Skeletal muscle satellite cell (primary cell): Measurements from ENCODE around the gene SMAD3. TPM values are rescaled to one million over a fixed set of nuclear protein-coding genes. Genes with fewer than 3 reads are reported as not detected.
"Not testable (repeated sequence)": the region's sequence is repeated elsewhere in the genome, so short reads cannot be mapped to it uniquely, and the experiment has no call there.

Experiments used
- H3K27me3 ChIP-seq: 2 replicates; pipeline ENCODE4 v1.7.0; 2013; ENCODE audit warnings: low read length; ENCODE audit not compliant: control insufficient read depth, insufficient read depth
- H3K36me3 ChIP-seq: 2 replicates; pipeline ENCODE4 v1.7.0; 2013; ENCODE audit warnings: mild to moderate bottlenecking, control low read depth, low read length; ENCODE audit not compliant: insufficient read depth
- H3K4me1 ChIP-seq: 2 replicates; pipeline ENCODE4 v1.7.0; 2013; ENCODE audit warnings: low read length; ENCODE audit not compliant: control insufficient read depth, insufficient read depth
- H3K4me2 ChIP-seq: 2 replicates; pipeline ENCODE4 v1.7.0; 2013; ENCODE audit warnings: mild to moderate bottlenecking, low read length
- H3K4me3 ChIP-seq: 2 replicates; pipeline ENCODE4 v1.7.0; 2013; ENCODE audit warnings: low read length
- H3K9ac ChIP-seq: 2 replicates; pipeline ENCODE4 v1.7.0; 2013; ENCODE audit warnings: mild to moderate bottlenecking, low read depth, low read length, moderate library complexity
- H3K9me3 ChIP-seq: replicated peaks from 2 replicates; pipeline ENCODE4 v1.7.0; 2013; ENCODE audit warnings: mild to moderate bottlenecking, control low read depth, low read length
- total RNA-seq: library from RNA; depleted of rRNA; stranded (reverse); fragments of >200 nt; gene quantifications from 2 replicates; pipeline ENCODE4 v1.2.3, GENCODE V29; 2012; rRNA removed

The SMAD3 gene
- 18.3 and 32.1 TPM in 2 replicates for total RNA-seq

GRCh38 chr15:67065531-67066005 is at the start of gene SMAD3:
SMAD3 (plus strand) TSS chr15:67065602; CDS start chr15:67066155, 553 bp downstream.
- Histone ChIP-seq H3K9me3 (no peaks in the 10 kb centered on the region), H3K36me3 (peaks cover 13% of the 10 kb centered on the region), H3K27me3 (no peaks in the 10 kb centered on the region), H3K4me1 (peaks cover 31% of the 10 kb centered on the region), H3K4me2 (peak within 1 kb of the TSS; percentile 93), H3K9ac (peak within 1 kb of the TSS; percentile 96), H3K4me3 (peak within 1 kb of the TSS; percentile 85)

- Histone ChIP-seq H3K27me3 (no peaks in the 10 kb centered on the region), H3K4me2 (no peak overlapping the region), H3K4me1 (peaks cover 31% of the 10 kb centered on the region), H3K9me3 (no peaks in the 10 kb centered on the region), H3K36me3 (no peaks in the 10 kb centered on the region), H3K9ac (no peak overlapping the region), H3K4me3 (no peak overlapping the region)
These were observed 48.1 kb upstream of the SMAD3 start for GRCh38 chr15:67017311-67017710.

GRCh38 chr15:67018026-67018425 is 47.4 kb upstream of the SMAD3 start:
- Histone ChIP-seq H3K36me3 (no peaks in the 10 kb centered on the region), H3K4me2 (no peak overlapping the region), H3K4me1 (peaks cover 32% of the 10 kb centered on the region), H3K9ac (no peak overlapping the region), H3K9me3 (no peaks in the 10 kb centered on the region), H3K4me3 (no peak overlapping the region), H3K27me3 (no peaks in the 10 kb centered on the region)

GRCh38 chr15:67018441-67018840 is 47.0 kb upstream of the SMAD3 start:
- H3K4me2 ChIP-seq: no peak overlapping the region
- H3K27me3 ChIP-seq: no peaks in the 10 kb centered on the region
- no peaks in the 10 kb centered on the region for H3K9me3 ChIP-seq
- H3K4me3 ChIP-seq: no peak overlapping the region
- no peak overlapping the region for H3K9ac ChIP-seq
- peaks cover 30% of the 10 kb centered on the region for H3K4me1 ChIP-seq
- H3K36me3 ChIP-seq: no peaks in the 10 kb centered on the region

- H3K4me2 ChIP-seq: no peak overlapping the region
- H3K4me3 ChIP-seq: no peak overlapping the region
- no peaks in the 10 kb centered on the region for H3K9me3 ChIP-seq
- no peaks in the 10 kb centered on the region for H3K27me3 ChIP-seq
- peaks cover 30% of the 10 kb centered on the region for H3K4me1 ChIP-seq
- no peaks in the 10 kb centered on the region for H3K36me3 ChIP-seq
- no peak overlapping the region for H3K9ac ChIP-seq
These were observed 46.3 kb upstream of the SMAD3 start for GRCh38 chr15:67019069-67019468.

- Histone ChIP-seq H3K36me3 (no peaks in the 10 kb centered on the region), H3K9me3 (no peaks in the 10 kb centered on the region), H3K27me3 (no peaks in the 10 kb centered on the region), H3K9ac (no peak overlapping the region), H3K4me3 (no peak overlapping the region), H3K4me1 (peaks cover 32% of the 10 kb centered on the region), H3K4me2 (no peak overlapping the region)
These were observed 45.4 kb upstream of the SMAD3 start for GRCh38 chr15:67019884-67020520.

GRCh38 chr15:67020668-67021067 is 44.7 kb upstream of the SMAD3 start:
- H3K36me3 ChIP-seq, H3K9ac ChIP-seq, H3K4me2 ChIP-seq, H3K4me3 ChIP-seq, H3K27me3 ChIP-seq, H3K9me3 ChIP-seq: not testable (repeated sequence)
- peaks cover 39% of the 10 kb centered on the region for H3K4me1 ChIP-seq

GRCh38 chr15:67021455-67021854 is 43.9 kb upstream of the SMAD3 start:
- Histone ChIP-seq H3K9me3 (no peaks in the 10 kb centered on the region), H3K4me3 (no peak overlapping the region)

GRCh38 chr15:67022587-67023105 is 42.8 kb upstream of the SMAD3 start:
- H3K9me3 ChIP-seq: no peaks in the 10 kb centered on the region
- H3K4me3 ChIP-seq: no peak overlapping the region
- H3K4me1 ChIP-seq: peaks cover 50% of the 10 kb centered on the region
- no peaks in the 10 kb centered on the region for H3K36me3 ChIP-seq
- H3K4me2 ChIP-seq: no peak overlapping the region
- no peak overlapping the region for H3K9ac ChIP-seq
- no peaks in the 10 kb centered on the region for H3K27me3 ChIP-seq

More at GRCh38 chr15:67021455-67021854, 43.9 kb upstream of the SMAD3 start:
- no peaks in the 10 kb centered on the region for H3K36me3 ChIP-seq
- H3K9ac ChIP-seq: no peak overlapping the region
- peaks cover 45% of the 10 kb centered on the region for H3K4me1 ChIP-seq
- no peak overlapping the region for H3K4me2 ChIP-seq
- no peaks in the 10 kb centered on the region for H3K27me3 ChIP-seq

GRCh38 chr15:67023517-67024313 is 41.7 kb upstream of the SMAD3 start:
- Histone ChIP-seq H3K4me3 (peak overlapping the region; percentile 12), H3K4me2 (peak overlapping the region; percentile 61), H3K9me3 (no peaks in the 10 kb centered on the region), H3K27me3 (no peaks in the 10 kb centered on the region), H3K36me3 (no peaks in the 10 kb centered on the region), H3K9ac (peak overlapping the region; percentile 59), H3K4me1 (peaks cover 55% of the 10 kb centered on the region)

- H3K4me1 ChIP-seq: peaks cover 55% of the 10 kb centered on the region
- peak overlapping the region; percentile 61 for H3K4me2 ChIP-seq
- H3K9ac ChIP-seq: peak overlapping the region; percentile 59
- peak overlapping the region; percentile 12 for H3K4me3 ChIP-seq
- no peaks in the 10 kb centered on the region for H3K9me3 ChIP-seq
- no peaks in the 10 kb centered on the region for H3K27me3 ChIP-seq
- no peaks in the 10 kb centered on the region for H3K36me3 ChIP-seq
These were observed 40.9 kb upstream of the SMAD3 start for GRCh38 chr15:67024314-67024997.
